NCI-H524 (cell line): ENCODE measurements around the gene DSN1.
"Not testable (repeated sequence)": the region's sequence is repeated elsewhere in the genome, so short reads cannot be mapped to it uniquely, and the experiment has no call there.

Experiments used
- DNase-seq, 2 experiments: peaks; one replicate each; lab custom pipeline; 2025; lab: John Stamatoyannopoulos, UW

Gene DSN1

DNA sequence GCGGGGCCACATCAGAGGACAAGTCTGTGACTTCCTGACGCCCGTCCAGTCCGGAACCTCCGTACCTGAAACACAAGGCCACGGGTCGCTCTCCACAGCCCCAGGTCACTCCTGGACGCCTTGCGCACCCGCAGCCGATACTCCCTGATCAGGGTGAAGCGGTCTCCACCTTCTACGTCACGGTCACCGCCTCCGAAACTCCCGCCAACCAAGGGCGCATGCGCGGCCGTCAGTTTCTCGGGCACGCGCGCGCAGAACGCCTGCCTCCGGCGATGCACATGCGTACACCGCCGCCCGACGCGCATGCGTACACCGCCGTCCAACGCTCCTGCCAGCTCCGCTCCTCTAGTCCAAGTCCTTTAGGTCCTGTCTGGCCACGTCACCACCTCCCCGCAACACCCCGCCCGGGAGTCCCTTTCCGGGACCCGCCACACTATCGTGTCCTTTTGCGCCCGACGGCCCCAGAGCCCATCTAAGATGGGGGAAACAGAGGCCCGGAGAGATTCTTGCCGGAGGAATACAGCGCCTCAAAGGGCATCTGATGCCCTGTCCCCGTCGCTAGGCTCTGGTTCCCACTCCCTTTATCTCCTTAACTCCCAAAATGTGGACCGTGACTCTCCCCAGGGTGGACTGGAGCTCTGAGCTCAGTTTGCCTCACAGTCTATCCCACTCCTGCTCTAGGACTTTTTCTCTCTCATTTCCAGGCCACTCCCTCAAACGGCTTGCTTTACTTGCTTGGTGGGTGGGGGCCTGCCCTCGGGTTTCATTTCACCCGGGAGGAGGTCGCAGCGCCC is at the start of gene DSN1:
TSS of gene DSN1 (minus strand) at position 167 of the 794 bp plus-strand sequence. CDS start 2,305 bp downstream, outside the sequence.
- peak; percentile 94 to 98 for DNase-seq

- peak in 1 of 2 experiments; percentile 11 for DNase-seq
Measured at GRCh38 chr20:36823121-36823520, 49.6 kb upstream of the DSN1 start.

- DNase-seq: no peak
Measured at GRCh38 chr20:36821964-36822437, 48.4 kb upstream of the DSN1 start.

GRCh38 chr20:36820928-36821327 is 47.4 kb upstream of the DSN1 start:
- no peak for DNase-seq

DNA sequence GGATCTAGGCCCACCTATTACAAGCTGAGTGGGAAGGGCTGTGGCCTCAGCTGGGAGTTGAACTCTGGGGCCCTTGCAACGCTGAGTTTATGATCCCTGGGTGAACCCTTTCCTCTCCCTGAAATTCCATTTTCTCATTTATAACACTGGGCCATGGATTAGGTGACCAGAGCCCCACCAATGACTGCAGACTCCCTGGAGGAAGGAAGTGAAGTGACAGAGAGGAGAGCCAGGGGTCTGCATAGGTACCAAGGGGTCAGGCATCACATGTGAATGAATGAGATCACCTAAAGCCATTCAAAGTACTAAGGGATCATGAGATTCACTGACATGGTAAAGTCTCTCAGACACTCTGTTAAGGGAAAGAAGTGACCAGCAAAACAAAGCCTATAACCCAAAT is 46.5 kb upstream of the DSN1 start:
- no peak for DNase-seq

DNA sequence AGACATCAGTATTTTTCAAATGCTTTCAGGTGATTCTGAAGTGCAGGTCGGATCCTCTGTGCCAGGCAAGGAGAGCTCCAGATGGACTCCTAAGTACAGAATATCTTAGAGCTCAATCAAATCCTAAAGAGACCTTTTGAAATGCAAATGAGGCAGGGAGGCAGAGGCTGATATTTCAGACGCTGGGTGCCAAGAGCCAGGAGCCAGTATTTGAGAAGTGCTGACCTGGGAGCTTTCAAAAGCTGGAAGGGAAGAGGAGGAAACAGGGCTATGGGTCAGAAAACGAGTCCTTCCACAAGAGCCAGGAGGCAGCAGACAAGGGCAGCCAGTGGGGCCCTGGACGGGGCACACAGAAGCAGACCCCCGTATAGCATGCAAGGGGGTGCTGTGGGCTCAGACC is 46.1 kb upstream of the DSN1 start:
- peak; percentile 16 to 73 for DNase-seq

DNA sequence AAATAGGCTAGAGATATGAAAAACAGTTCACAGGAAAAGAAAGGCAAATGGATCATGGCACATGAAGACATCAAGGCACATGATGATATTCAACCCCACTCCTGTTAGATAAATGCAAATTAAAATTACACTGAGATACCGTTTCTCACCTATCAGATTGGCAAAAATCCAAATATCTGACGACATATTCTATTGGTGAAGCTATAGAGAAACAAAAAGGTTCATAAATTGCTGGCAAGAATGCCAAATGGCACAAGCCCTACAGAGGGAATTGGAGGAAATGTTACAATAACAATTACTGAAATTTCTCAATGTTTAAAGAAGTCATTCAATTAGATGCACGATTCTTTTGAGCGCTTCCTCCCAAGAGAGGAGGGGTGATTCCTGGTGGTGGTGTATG is 45.3 kb upstream of the DSN1 start:
- DNase-seq: no peak

- DNase-seq: no peak
Measured at GRCh38 chr20:36818185-36818584, 44.6 kb upstream of the DSN1 start.

DNA sequence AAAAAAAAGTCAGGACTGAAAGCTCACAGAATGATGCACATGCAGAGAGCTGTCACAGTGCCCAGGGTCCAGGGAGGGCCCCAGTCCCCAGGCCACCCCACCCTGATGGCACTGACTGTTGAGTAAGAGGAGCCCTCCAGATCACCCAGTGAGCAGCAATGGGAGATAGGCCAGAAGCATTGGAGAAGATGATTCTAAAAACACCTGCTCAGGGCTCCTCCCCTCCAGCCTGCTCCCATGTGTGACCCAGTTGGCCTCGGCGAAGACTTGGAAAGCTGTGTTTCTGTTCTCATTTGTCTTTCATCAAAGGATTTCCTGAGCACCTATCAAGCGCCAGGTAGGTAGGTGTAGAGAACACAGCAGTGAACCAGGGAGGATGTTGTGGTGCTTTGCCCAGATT is 43.9 kb upstream of the DSN1 start:
- DNase-seq: no peak

DNA sequence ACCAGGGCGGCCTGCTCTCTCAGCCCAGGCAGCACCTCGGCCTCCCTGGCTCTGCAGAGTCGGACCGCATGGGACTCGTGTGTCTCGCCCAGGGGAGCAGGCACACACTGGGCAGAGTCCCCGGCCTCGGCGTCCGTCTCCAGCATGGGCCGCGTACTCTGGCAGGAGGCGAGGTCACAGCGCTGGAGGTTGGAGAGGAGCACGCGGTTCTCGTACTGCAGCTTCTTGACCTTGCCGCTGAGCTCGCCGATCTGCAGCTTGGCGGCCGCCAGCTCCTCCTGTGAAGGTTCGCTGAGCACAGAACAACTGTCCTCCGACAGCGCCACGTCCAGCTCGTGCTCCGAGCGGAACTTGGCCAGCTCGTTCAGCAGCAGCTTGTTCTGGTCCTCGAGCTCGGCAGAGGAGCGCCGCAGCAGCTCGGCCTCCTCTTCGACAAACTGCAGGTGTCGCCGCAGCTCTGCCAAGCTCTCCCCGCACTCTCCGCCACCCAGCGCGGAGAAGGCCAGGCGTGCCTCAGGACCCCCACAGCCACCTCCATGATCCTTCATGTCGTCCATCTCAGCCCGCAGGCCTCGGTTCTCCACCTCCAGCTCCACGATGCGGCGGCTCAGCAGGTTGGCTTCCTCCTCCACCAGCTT is 42.0 kb upstream of the DSN1 start:
- DNase-seq: no peak

DNA sequence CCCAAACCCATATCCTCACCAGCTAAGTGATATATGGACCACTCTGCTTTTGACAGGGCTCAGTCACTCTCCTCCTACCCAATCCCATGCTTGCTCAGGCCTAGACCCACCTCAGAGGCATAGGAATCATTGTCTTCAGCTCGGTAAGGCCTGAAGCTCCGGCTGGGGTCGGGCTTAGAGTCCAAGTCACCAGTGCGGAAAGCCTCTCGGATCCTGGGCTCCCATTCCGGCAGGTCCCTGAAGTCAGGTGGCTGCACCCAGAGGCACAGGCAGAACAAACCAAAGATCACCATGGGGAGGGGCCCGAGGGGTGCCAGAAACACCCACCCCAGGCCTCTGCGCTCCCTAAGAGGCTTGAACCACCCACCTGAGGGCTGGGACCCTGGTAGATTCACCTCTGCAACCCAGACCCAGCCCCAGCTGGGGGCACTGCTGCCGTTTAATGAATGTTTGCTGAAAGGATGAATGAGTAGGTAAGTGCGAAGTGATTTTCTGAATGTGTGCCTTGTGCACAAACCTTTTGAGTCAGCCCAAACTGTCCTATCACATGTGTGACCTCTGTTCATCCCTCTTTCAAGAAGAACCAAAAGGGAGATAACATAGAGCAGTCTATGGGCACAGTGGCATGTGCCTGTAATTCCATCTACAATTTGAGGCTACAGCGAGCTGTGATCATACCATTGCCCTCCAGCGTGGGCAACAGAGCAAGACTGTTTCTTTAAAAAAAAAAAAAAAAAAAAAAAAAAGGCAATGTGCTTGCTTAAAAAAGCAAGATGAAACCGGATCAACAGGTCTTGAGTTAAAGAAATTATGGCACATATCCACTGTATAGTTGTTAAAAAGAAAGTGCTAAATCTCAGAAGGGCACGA is 39.3 kb upstream of the DSN1 start:
- DNase-seq: no peak

GRCh38 chr20:36808317-36809257 is 35.0 kb upstream of the DSN1 start:
- DNase-seq: peak in 1 of 2 experiments; percentile 36

GRCh38 chr20:36806049-36806448 is 32.5 kb upstream of the DSN1 start:
- DNase-seq: no peak

GRCh38 chr20:36805396-36805795 is 31.8 kb upstream of the DSN1 start:
- no peak for DNase-seq

DNA sequence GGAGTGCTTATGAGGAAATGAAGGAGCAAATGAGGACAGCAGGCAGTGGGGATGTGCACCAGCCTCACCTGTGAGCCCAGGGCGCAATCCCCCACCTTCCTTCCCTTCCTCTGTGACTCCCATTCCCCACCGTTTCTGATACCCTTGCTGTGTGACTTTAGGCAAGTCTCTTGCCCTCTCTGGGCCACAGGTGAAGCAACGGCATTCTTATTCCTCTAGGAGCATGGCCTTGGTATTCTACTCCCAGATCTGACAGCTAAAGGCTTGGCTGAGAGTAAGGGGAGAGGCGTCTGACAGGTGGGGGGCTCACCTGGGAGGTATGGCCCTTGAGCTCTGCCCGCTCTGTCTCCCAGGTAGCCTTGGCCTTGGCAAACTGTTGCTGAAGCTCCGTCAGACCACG is 30.9 kb upstream of the DSN1 start:
- DNase-seq: no peak

DNA sequence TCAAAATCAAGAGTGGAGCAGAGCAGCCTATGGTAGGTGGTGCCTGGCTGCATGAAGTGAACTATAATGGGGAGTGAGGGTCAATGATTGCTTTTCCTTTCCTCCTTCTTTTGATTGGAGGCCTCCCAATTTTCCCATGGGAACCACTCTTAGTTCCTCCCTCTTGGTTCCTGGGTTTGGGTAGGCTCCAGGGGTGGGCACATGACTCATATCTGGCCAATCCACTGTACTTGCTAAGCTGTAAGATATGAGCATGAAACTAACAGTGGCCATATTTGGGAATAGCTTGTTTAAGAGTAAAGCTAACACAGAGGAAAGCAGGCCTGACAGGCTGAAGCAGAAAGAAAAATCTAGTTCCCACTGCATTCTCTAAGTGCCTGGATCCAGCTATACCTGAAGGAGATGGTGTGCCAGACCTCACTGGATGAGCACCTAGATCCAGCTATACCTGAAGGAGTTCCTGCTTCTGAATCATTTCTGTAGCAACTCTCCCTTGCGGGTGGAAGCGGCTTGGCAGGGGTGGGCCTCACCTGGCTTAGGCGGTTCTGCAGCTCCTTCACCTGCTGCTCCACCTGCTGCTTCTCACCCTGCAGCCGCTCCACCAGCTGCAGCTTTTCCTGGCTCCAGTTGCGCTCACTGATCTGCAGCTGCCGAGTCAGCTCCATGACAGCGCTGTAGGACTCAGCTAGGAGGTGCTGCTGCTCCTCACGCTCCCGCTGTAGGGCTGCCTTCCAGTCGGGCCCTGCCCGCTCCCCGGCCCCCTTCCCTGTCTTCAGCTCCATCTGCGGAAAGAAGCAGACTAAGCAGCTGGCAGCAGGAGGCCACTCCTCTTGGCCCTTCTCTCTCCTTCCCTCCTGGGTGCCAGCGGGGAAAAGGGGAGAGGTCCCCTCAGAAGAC is 29.0 kb upstream of the DSN1 start:
- no peak for DNase-seq

GRCh38 chr20:36800410-36800809 is 26.8 kb upstream of the DSN1 start:
- no peak for DNase-seq

GRCh38 chr20:36799313-36799712 is 25.8 kb upstream of the DSN1 start:
- not testable (repeated sequence) for DNase-seq

DNA sequence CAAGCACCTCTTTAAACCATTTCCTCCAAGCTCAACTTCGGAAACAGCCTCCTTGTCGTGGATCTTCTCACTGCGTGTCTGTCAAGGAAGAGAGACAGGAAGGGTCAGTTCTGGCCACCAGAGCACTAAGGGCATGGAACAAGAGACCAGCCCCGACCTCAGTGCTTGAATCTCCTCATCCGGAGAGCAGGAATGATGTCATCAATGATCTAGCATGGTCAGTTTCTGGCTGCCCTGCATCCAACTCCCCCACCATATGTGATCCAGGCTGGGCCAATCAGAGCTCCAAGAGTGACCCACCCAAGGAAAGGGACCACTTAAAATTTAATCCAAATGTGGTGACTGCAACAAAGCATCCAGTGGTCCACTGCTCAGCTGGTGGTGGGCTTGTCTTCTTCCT is 23.3 kb upstream of the DSN1 start:
- no peak for DNase-seq

GRCh38 chr20:36796117-36796516 is 22.6 kb upstream of the DSN1 start:
- DNase-seq: no peak
